ENCODE measurements around the gene NTN5.

NTN5 gene

GRCh38 chr19:48645620-48646000 is 27.2 kb downstream of the NTN5 start:
- in situ Hi-C loops (cut with MboI; ENCODE audit: low sequenced_read_pairs): loop anchor here (25.0 kb wide), 1 partner anchor 317 kb away; the partner anchor contains the start of genes BAX and FTL

GRCh38 chr19:48644839-48645619 is 27.8 kb downstream of the NTN5 start:
- in situ Hi-C loops (cut with MboI; ENCODE audit: low sequenced_read_pairs): loop anchor here (25.0 kb wide), 1 partner anchor 317 kb away; the partner anchor contains the start of genes BAX and FTL

- in situ Hi-C loops (cut with MboI; ENCODE audit: low sequenced_read_pairs): loop anchor here (25.0 kb wide), 1 partner anchor 318 kb away; the partner anchor contains the start of genes BAX and FTL
Measured at GRCh38 chr19:48644355-48644754, 28.5 kb downstream of the NTN5 start.

- in situ Hi-C loops (cut with MboI; ENCODE audit: low sequenced_read_pairs): loop anchor here (25.0 kb wide), 1 partner anchor 319 kb away; the partner anchor contains the start of genes BAX and FTL
Measured at GRCh38 chr19:48642862-48643261, 30.0 kb downstream of the NTN5 start.

- in situ Hi-C loops (cut with MboI; ENCODE audit: low sequenced_read_pairs): loop anchor here (25.0 kb wide), 1 partner anchor 320 kb away; the partner anchor contains the start of genes BAX and FTL
Measured at GRCh38 chr19:48641850-48642249, 31.0 kb downstream of the NTN5 start.

GRCh38 chr19:48639483-48640375 is 33.1 kb downstream of the NTN5 start:
- in situ Hi-C loops (cut with MboI; ENCODE audit: low sequenced_read_pairs): loop anchor here (25.0 kb wide), 1 partner anchor 323 kb away; the partner anchor contains the start of genes BAX and FTL

GRCh38 chr19:48638831-48639381 is 33.9 kb downstream of the NTN5 start:
- in situ Hi-C loops (cut with MboI; ENCODE audit: low sequenced_read_pairs): loop anchor here (25.0 kb wide), 1 partner anchor 323 kb away; the partner anchor contains the start of genes BAX and FTL

GRCh38 chr19:48637948-48638830 is 34.6 kb downstream of the NTN5 start:
- in situ Hi-C loops (cut with MboI; ENCODE audit: low sequenced_read_pairs): loop anchor here (25.0 kb wide), 1 partner anchor 324 kb away; the partner anchor contains the start of genes BAX and FTL

DNA sequence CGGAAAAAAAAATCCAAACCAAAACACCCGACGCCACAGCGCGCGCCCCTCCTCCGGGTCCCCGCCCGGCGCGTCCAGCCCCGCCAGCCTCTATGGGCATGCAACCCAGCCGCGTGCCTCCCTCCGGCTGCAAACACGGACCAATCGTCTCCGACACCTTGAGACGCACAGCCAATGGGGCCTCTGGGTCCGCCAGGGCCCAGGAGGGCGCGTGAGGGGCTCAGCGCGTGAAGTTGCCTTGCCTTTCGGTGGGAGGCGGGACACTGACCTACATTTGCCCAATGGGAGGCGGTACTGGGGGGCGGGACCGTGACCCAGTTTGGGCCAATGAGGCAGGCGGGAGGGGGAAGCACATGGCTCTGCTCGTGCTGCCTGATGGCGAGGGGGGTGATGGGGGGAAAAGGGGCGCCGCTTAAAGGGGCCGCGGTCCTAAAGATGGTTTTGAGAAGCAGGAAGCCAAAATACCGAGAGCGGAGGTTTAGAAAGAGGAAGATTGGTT is 35.3 kb downstream of the NTN5 start:
- in situ Hi-C loops (cut with MboI; ENCODE audit: low sequenced_read_pairs): loop anchor here (25.0 kb wide), 1 partner anchor 325 kb away; the partner anchor contains the start of genes BAX and FTL

DNA sequence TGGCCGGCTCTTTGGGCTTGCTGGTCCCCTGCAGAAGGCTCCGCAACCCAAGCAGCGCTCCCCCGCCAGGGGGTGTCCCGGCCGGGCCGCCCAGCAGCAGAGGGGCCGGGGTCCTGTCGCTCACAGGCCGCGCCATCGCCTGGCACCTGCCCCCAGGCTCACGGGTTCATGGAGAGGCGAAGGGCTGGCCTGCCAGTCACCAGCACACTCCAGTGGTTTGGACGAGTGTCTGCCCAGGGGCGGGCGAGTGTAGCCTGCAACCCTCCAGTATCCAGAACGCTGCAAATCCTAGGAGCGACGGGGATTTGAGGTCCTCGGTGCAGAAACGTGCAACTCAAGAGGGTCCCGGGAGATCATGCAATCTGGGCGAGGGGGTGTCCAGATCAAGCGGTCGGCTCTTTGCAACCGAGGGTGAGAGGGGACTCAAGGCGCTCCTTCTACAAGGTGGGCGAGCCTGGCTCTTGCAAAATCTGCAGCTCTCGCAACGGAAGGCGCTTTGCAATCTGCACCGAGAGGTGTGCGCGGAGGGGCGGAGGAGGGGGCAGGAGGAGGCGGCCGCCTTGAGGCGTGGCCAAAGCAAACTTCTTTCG is 35.9 kb downstream of the NTN5 start, which contains the start of gene DBP:
Gene DBP (minus strand): TSS at position 521 of the 590 bp plus-strand sequence. CDS start 385 bp downstream, at position 136.
- in situ Hi-C loops (cut with MboI; ENCODE audit: low sequenced_read_pairs): loop anchor here (25.0 kb wide), 1 partner anchor 325 kb away; the partner anchor contains the start of genes BAX and FTL

DNA sequence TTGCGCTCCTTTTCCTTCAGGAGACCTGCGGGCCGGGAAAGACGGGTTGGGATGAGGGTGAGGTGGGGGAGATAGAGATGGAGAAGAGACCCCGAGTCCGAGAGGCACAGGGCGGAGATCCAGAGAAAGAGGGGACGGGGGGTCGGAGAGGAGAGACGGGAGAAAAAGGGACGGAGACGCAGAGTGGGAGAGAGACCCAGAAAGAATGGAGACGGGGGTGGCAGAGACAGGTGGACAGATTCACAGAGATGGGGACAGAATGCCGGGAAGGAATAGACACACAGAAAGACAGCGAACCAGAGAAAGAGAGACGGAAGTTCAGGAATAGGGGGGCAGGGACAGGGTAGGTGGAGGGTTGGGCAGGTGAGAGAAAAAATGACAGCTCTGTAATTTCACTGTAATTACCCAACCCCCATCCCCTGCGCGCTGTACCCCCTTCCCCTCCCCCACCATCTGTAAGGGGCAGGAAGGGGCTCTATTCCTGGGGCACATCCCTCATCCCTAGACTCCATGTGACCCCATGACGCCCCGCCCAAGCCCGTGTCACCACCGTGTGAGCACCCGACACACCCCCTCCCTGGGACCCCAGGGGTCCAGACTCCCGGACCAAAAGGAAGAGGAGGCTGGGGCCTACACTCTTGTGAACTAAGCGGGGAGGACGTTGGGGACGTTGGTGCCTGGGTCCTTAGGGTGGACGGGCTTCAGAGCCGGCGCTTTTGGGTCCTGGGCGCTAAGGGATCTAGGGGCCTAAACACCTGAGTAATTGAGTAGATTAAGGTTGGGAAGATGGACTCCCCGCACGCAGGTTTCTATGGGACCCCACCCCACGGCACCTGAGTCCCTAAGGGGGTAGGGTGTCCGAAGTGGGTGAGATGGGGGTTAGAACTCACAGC is 36.6 kb downstream of the NTN5 start:
- in situ Hi-C loops (cut with MboI; ENCODE audit: low sequenced_read_pairs): loop anchor here (25.0 kb wide), 1 partner anchor 326 kb away; the partner anchor contains the start of genes BAX and FTL

- in situ Hi-C loops (cut with MboI; ENCODE audit: low sequenced_read_pairs): loop anchor here (25.0 kb wide), 1 partner anchor 327 kb away; the partner anchor contains the start of genes BAX and FTL
Measured at GRCh38 chr19:48635263-48635965, 37.4 kb downstream of the NTN5 start.

- in situ Hi-C loops (cut with MboI; ENCODE audit: low sequenced_read_pairs): loop anchor here (25.0 kb wide), 1 partner anchor 328 kb away; the partner anchor contains the start of genes BAX and FTL
Measured at GRCh38 chr19:48634424-48635262, 38.2 kb downstream of the NTN5 start.

GRCh38 chr19:48634036-48634342 is 38.8 kb downstream of the NTN5 start:
- in situ Hi-C loops (cut with MboI; ENCODE audit: low sequenced_read_pairs): loop anchor here (25.0 kb wide), 1 partner anchor 328 kb away; the partner anchor contains the start of genes BAX and FTL

DNA sequence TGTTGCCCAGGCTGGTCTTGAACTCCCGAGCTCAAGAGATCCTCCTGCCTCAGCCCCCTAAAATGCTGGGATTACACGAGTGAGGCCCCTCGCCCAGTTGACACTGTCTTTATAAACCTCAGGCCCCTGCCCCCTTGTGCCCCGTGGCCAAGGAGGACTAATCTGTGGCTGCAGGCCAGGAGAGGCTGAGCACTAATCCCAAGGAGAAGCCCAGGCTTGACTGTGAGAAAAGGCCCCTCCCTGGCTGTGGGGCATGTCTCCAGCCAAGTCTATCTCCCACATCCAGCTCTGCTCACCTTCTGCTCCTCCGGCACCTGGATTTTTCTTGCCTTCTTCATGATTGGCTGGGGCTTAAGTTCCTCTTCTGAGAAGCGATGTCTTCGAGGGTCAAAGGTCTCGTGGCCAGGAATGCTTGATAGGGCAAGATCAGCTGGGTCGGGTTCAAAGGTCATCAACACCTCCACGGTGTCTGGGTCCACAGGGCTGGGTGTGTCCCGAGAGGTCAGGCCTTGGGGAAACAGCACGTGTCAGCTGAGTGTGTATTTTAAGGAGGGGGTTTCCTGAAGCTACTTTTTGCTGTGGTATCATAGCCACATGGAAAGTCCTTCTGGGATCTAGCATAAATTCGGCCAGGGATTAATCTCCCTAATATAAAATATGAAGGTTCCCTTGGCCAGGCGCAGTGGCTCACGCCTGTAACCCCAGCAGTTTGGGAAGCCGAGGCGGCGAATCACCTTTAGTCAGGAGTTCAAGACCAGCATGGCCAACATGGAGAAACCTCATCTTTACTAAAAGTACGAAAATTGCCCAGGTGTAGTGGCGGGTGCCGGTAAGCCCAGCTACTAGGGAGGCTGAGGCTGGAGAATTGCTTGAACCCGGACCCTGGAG is 39.4 kb downstream of the NTN5 start:
- in situ Hi-C loops (cut with MboI; ENCODE audit: low sequenced_read_pairs): loop anchor here (25.0 kb wide), 1 partner anchor 329 kb away; the partner anchor contains the start of genes BAX and FTL

Data from HL-60/S4 treated with retinoic acid at 250 ng/mL for 4 days and 3 days (cell line).